SU-DHL-6 (cell line): ENCODE data around the gene GJA9.

Experiments used
- CTCF ChIP-seq: fragments of 200-600 bp; sonication (generic); IDR thresholded peaks from one replicate; pipeline ENCODE4 v1.5.1; 2017; ENCODE audit warnings: antibody characterized with exemption, mild to moderate bottlenecking, low read length, moderate library complexity; ENCODE audit not compliant: insufficient read depth, poor library complexity, severe bottlenecking
- EZH2phosphoT487 ChIP-seq: fragments of 200-600 bp; sonication (generic), shearing (Covaris generic); conservative IDR thresholded peaks from 2 replicates; pipeline ENCODE4 v1.6.1; 2018; ENCODE audit warnings: mild to moderate bottlenecking, antibody characterized with exemption, low read length, moderate library complexity, mixed read lengths

- no peak for TF ChIP-seq CTCF
- TF ChIP-seq EZH2phosphoT487, result no peak
These were observed 3.7 kb upstream of the GJA9 start for GRCh38 chr1:38885092-38885491.
